Measurements from ENCODE around the gene TARBP1.

TARBP1 gene
- long read RNA-seq, full-length matches to known transcripts, result 6 of 18 reads
- long read RNA-seq, partial matches to known transcripts, result 6 of 18 reads
- long read RNA-seq, other reads (novel, unspliced or antisense), result 6 of 18 reads

DNA sequence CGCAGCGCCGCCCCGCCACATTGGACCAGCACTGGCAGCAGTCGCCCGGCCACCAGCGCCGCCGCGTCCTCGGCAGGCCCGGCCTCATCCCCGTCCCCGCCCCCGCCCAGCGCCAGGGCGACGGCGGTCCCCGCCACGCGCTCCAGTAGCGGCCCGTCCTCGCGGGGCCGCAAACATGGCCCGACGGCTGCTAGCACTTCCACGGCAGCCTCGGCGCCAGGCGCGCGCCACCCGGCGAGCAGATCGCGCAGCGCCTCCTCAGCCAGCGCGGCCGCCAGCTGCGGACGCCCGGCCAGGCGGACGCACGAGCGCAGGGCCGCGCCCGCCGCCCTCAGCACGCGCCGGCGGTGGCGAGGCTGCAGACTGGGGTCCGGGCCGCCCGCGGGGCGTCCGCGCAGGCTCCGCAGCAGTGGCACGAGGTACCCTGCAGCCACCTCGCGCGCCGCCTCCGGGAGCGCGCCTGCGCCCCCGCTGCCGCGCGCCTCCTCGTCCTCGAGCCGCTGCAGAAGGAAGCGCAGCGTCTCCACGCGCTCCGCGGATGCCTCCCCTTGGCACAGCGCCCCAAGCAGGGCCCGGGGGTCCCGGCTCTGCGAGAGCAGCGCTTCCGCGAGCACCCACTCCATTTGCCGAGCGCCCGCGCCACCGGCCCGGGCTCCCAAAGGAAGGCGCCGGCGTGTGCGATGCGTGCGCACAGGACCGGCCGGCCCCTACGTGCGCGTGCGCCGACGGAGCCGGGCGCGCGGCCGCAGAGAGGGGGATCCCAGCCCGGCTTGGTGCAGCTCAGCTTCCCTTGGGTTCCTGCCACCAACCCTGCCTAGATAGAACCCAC lies at the start of gene TARBP1:
TARBP1 (minus strand) TSS at position 699 of the 829 bp plus-strand sequence; CDS start at position 623, 76 bp downstream.
- no peaks in the 10 kb centered on the region for H3K27me3 ChIP-seq (ENCODE audit: insufficient read depth, poor library complexity, severe bottlenecking)
- peak within 1 kb of the TSS; percentile 59 for H3K4me3 ChIP-seq (replicated peaks; ENCODE audit: insufficient read depth, low read length)
- DNase-seq (ENCODE audit: low read depth in 1 of 2, low spot score in 1 of 2), result peak; percentile 72 to 78
- TF ChIP-seq CTCF (IDR thresholded peaks at IDR 0.05; ENCODE audit: insufficient read depth, low read length) (no peak), POLR2AphosphoS5 (IDR thresholded peaks at IDR 0.05; ENCODE audit: low read depth) (peak; percentile 74), REST (IDR thresholded peaks at IDR 0.05; ENCODE audit: insufficient replicate concordance, low read depth) (peak; percentile 34)
- H3K27ac ChIP-seq (replicated peaks), result peak within 1 kb of the TSS; percentile 83

DNA sequence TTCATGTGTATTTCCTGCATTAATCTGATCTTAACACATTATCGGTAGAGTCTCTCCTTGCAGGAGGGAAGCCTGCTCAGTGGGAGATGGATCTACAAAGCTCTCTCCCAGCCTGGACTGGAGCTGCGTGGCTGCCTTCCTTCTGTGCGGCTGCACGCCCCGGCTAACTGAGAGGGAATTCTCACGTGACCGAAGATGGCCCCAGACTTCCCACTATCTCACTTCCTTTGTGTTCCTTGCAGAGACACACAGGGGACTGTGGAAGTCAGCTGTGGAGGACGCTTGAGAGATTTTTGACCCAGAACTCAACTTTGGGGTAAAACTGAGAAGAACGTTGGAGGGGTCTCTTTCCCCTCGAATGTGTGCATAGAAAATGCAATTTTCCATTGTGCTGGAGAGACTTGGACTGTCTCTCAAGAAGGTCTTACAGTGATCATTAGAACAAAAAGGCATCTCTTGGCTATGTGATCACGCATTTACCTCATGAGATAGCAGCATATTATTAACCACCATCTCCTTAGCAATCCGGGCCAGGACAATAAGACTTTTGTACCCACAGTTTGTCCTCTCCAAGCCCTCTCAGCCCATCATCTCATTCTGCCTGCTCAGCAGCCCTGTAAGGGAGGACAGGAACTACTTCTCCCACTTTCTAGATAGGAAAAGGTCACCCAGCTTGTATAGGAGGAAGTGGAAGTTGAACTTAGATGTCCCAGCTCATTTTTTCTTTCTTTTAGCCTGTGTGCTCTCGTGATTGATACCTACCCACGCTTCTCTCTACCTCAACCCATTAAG lies 49.3 kb upstream of the TARBP1 start:
- Histone ChIP-seq H3K27ac (replicated peaks) (peak overlapping the region; percentile 46), H3K4me3 (replicated peaks; ENCODE audit: insufficient read depth, low read length) (no peak overlapping the region), H3K27me3 (ENCODE audit: insufficient read depth, poor library complexity, severe bottlenecking) (no peaks in the 10 kb centered on the region)
- TF ChIP-seq POLR2AphosphoS5 (IDR thresholded peaks at IDR 0.05; ENCODE audit: low read depth) (no peak), SPI1 (IDR thresholded peaks at IDR 0.05; ENCODE audit: borderline replicate concordance, low read depth) (peak; percentile 81)
- peak in 1 of 2 experiments; percentile 41 for DNase-seq (ENCODE audit: low read depth in 1 of 2, low spot score in 1 of 2)

GRCh38 chr1:234527346-234527745 lies 48.4 kb upstream of the TARBP1 start:
- TF ChIP-seq POLR2AphosphoS5 (IDR thresholded peaks at IDR 0.05; ENCODE audit: low read depth) (no peak), CTCF (IDR thresholded peaks at IDR 0.05; ENCODE audit: insufficient read depth, low read length) (no peak), REST (IDR thresholded peaks at IDR 0.05; ENCODE audit: insufficient replicate concordance, low read depth) (no peak), SPI1 (IDR thresholded peaks at IDR 0.05; ENCODE audit: borderline replicate concordance, low read depth) (no peak), GABPA (IDR thresholded peaks at IDR 0.05; ENCODE audit: low read depth) (no peak)
- Histone ChIP-seq H3K4me3 (replicated peaks; ENCODE audit: insufficient read depth, low read length) (no peak overlapping the region), H3K27ac (replicated peaks) (peak overlapping the region; percentile 46; the same call in 1 of the 2 replicates), H3K27me3 (ENCODE audit: insufficient read depth, poor library complexity, severe bottlenecking) (no peaks in the 10 kb centered on the region)
- no peak for DNase-seq (ENCODE audit: low read depth in 1 of 2, low spot score in 1 of 2)

DNA sequence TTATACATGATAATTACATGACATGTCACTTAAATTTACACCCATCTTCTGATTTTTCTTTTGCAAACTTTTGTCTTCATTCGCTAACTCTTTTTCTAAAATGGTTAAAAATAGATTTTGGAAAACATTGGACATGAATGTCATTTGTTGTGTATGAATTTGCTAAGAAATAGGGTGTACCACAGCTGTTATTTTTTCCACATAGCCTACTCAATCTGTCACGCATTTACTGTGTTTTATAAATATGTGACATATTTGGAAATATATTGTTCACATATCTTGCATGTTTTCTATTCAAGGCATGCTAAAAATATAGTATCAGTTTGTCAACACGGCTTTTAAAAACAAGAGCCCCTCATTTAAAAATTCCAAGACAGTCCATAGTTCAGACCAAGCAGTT lies 47.9 kb upstream of the TARBP1 start:
- DNase-seq (ENCODE audit: low read depth in 1 of 2, low spot score in 1 of 2), result no peak
- no peak overlapping the region; the same call in 1 of the 2 replicates for H3K27ac ChIP-seq (replicated peaks)
- H3K27me3 ChIP-seq (ENCODE audit: insufficient read depth, poor library complexity, severe bottlenecking), result no peaks in the 10 kb centered on the region
- H3K4me3 ChIP-seq (replicated peaks; ENCODE audit: insufficient read depth, low read length), result no peak overlapping the region
- no peak for TF ChIP-seq CTCF (IDR thresholded peaks at IDR 0.05; ENCODE audit: insufficient read depth, low read length)
- no peak for TF ChIP-seq POLR2AphosphoS5 (IDR thresholded peaks at IDR 0.05; ENCODE audit: low read depth)
- no peak for TF ChIP-seq GABPA (IDR thresholded peaks at IDR 0.05; ENCODE audit: low read depth)
- no peak for TF ChIP-seq REST (IDR thresholded peaks at IDR 0.05; ENCODE audit: insufficient replicate concordance, low read depth)
- TF ChIP-seq SPI1 (IDR thresholded peaks at IDR 0.05; ENCODE audit: borderline replicate concordance, low read depth), result no peak

Measured in HL-60 (cell line).